HCT116 (cell line): ENCODE results near the gene SYNJ2. TPM values are rescaled to one million over a fixed set of nuclear protein-coding genes. Genes with fewer than 3 reads are reported as not detected.

Experiments used
- ATAC-seq: fragments of 200-7000 bp; cut with Tn5 transposase; 2 replicates; pipeline ENCODE4 v1.9.1; 2020; ENCODE audit warnings: mild to moderate bottlenecking, moderate library complexity
- BruUV-seq: library from RNA; stranded (reverse); fragments of 400-500 nt; replicated peaks from 2 replicates; lab custom pipeline; 2021; lab: Mats Ljungman, UMichigan
- CTCF ChIA-PET: fragments of 300-600 bp; sonication (Branson Sonifier 250); formaldehyde crosslinking; loops from one replicate; lab custom pipeline; 2021; ENCODE audit warnings: antibody characterized with exemption; lab: Charles Lee
- POLR2A ChIA-PET: fragments of 300-600, 350-600 bp; sonication (Branson Sonifier 250); formaldehyde crosslinking; loops from one replicate; lab custom pipeline; 2021; ENCODE audit warnings: antibody characterized with exemption; lab: Charles Lee
- RAD21 ChIA-PET, 2 experiments: fragments of 300-600 bp; sonication (Branson Sonifier 250); formaldehyde crosslinking; loops; one replicate each; lab custom pipeline; 2023; ENCODE audit warnings: low total read pairs in 2 of 2; ENCODE audit not compliant: uncharacterized antibody in 2 of 2, unreplicated experiment in 2 of 2, low non-redundant PET in 1 of 2; lab: Charles Lee
- DNase-seq: peaks from one replicate; pipeline ENCODE4 v3.0.0-alpha.2; 2010; ENCODE audit warnings: low read depth, low spot score
- H2AFZ ChIP-seq: fragments of 200-600 bp; shearing (Covaris generic), sonication (generic); 2 replicates; pipeline ENCODE4 v1.6.1; 2017; ENCODE audit warnings: low read depth, mixed run types, mixed read lengths, antibody characterized with exemption, low read length; ENCODE audit not compliant: poor library complexity, severe bottlenecking
- H3K27ac ChIP-seq: 2 replicates; pipeline ENCODE4 v1.5.1; 2012; ENCODE audit warnings: low read depth, low read length
- H3K27me3 ChIP-seq: fragments of 200-600 bp; sonication (generic); 2 replicates; pipeline ENCODE4 v1.6.1; 2016; ENCODE audit warnings: mixed run types, low read length, mixed read lengths; ENCODE audit not compliant: insufficient read depth
- H3K36me3 ChIP-seq, 2 experiments: fragments of 200-500 bp in 1 of 2; fragments of 200-600 bp in 1 of 2; sonication (Bioruptor generic) in 1 of 2; sonication (generic) in 1 of 2; 2 replicates each; pipeline versions ENCODE4 v1.5.1 to v1.6.1; 2014 to 2016; ENCODE audit warnings: low read length in 2 of 2, inconsistent platforms in 1 of 2, mixed read lengths in 1 of 2, mixed run types in 1 of 2; ENCODE audit not compliant: insufficient read depth in 2 of 2, control insufficient read depth in 1 of 2
- H3K4me1 ChIP-seq, 2 experiments: fragments of 200-600 bp in 1 of 2; sonication (generic) in 1 of 2; 2 replicates each; pipeline versions ENCODE4 v1.5.1 to v1.6.1; 2012 to 2017; ENCODE audit warnings: low read length in 2 of 2, inconsistent platforms in 1 of 2, mild to moderate bottlenecking in 1 of 2, mixed read lengths in 1 of 2, mixed run types in 1 of 2, moderate library complexity in 1 of 2; ENCODE audit not compliant: insufficient read depth in 2 of 2, control insufficient read depth in 1 of 2
- H3K4me2 ChIP-seq: fragments of 200-600 bp; sonication (generic); 2 replicates; pipeline ENCODE4 v1.6.1; 2017; ENCODE audit warnings: mixed run types, low read length, mixed read lengths
- H3K4me3 ChIP-seq, 2 experiments: fragments of 200-600 bp in 1 of 2; sonication (generic) in 1 of 2; replicated peaks in 1 of 2; 2 replicates each; pipeline ENCODE4 v1.5.1; 2011 to 2016; ENCODE audit warnings: low read length in 2 of 2, control low read depth in 1 of 2, low read depth in 1 of 2, mild to moderate bottlenecking in 1 of 2, mixed read lengths in 1 of 2, mixed run types in 1 of 2
- H3K79me2 ChIP-seq: fragments of 200-600 bp; sonication (generic); 2 replicates; pipeline ENCODE4 v1.6.1; 2017; ENCODE audit warnings: mild to moderate bottlenecking, mixed run types, low read length, moderate library complexity, mixed read lengths; ENCODE audit not compliant: insufficient read depth
- H3K9ac ChIP-seq: fragments of 200-600 bp; sonication (generic); 2 replicates; pipeline ENCODE4 v1.6.1; 2016; ENCODE audit warnings: low read length, mixed read lengths
- H3K9me2 ChIP-seq: fragments of 200-600 bp; sonication (generic), shearing (Covaris generic); 2 replicates; pipeline ENCODE4 v1.6.1; 2017; ENCODE audit warnings: mixed run types, mild to moderate bottlenecking, moderate library complexity; ENCODE audit not compliant: insufficient read depth
- H3K9me3 ChIP-seq, 2 experiments: fragments of 200-500 bp in 1 of 2; fragments of 200-600 bp in 1 of 2; sonication (Bioruptor generic) in 1 of 2; sonication (generic) in 1 of 2; 2 replicates each; pipeline ENCODE4 v1.6.1; 2014 to 2017; ENCODE audit warnings: low read length in 2 of 2, mixed read lengths in 2 of 2, inconsistent platforms in 1 of 2, low read depth in 1 of 2, mild to moderate bottlenecking in 1 of 2, mixed run types in 1 of 2, moderate library complexity in 1 of 2; ENCODE audit not compliant: control insufficient read depth in 1 of 2, insufficient read depth in 1 of 2
- H4K20me1 ChIP-seq: fragments of 200-600 bp; sonication (generic), shearing (Covaris generic); 2 replicates; pipeline ENCODE4 v1.6.1; 2017; ENCODE audit warnings: mixed run types, mild to moderate bottlenecking, moderate library complexity; ENCODE audit not compliant: insufficient read depth
- ATF3 ChIP-seq: IDR thresholded peaks from 2 replicates; pipeline ENCODE4 v1.6.1; 2012
- CBX3 ChIP-seq: IDR thresholded peaks from 2 replicates; pipeline ENCODE4 v1.6.1; 2012; ENCODE audit warnings: low read depth
- CEBPB ChIP-seq: IDR thresholded peaks from 2 replicates; pipeline ENCODE4 v1.6.1; 2012; ENCODE audit warnings: low read depth
- EGR1 ChIP-seq: IDR thresholded peaks from 2 replicates; pipeline ENCODE4 v1.6.1; 2012; ENCODE audit warnings: low read depth
- ELF1 ChIP-seq: IDR thresholded peaks from 2 replicates; pipeline ENCODE4 v1.6.1; 2012; ENCODE audit warnings: low read depth, borderline replicate concordance
- EZH2 ChIP-seq: fragments of 200-600 bp; sonication (generic); IDR thresholded peaks from 2 replicates; pipeline ENCODE4 v1.6.1; 2017; ENCODE audit warnings: antibody characterized with exemption, mixed run types
- EZH2phosphoT487 ChIP-seq: fragments of 200-600 bp; IDR thresholded peaks from 2 replicates; pipeline ENCODE4 v1.6.1; 2018; ENCODE audit warnings: antibody characterized with exemption, borderline replicate concordance
- FOSL1 ChIP-seq: IDR thresholded peaks from 2 replicates; pipeline ENCODE4 v1.6.1; 2012; ENCODE audit warnings: low read depth
- JUND ChIP-seq: IDR thresholded peaks from 2 replicates; pipeline ENCODE4 v1.6.1; 2012
- MAX ChIP-seq: IDR thresholded peaks from 2 replicates; pipeline ENCODE4 v1.6.1; 2012
- POLR2A ChIP-seq: IDR thresholded peaks from 2 replicates; pipeline ENCODE4 v1.7.0; 2011; ENCODE audit warnings: borderline replicate concordance; ENCODE audit not compliant: insufficient read depth, insufficient read length; ENCODE audit errors: extremely low read depth
- RAD21 ChIP-seq: IDR thresholded peaks from 2 replicates; pipeline ENCODE4 v1.6.1; 2012; ENCODE audit warnings: low read depth, mild to moderate bottlenecking
- REST ChIP-seq: IDR thresholded peaks from 2 replicates; pipeline ENCODE4 v1.6.1; 2012; ENCODE audit warnings: low read depth
- SIN3A ChIP-seq: IDR thresholded peaks from 2 replicates; pipeline ENCODE4 v1.6.1; 2012; ENCODE audit warnings: low read depth
- SP1 ChIP-seq: IDR thresholded peaks from 2 replicates; pipeline ENCODE4 v1.6.1; 2012; ENCODE audit warnings: low read depth
- SRF ChIP-seq: IDR thresholded peaks from 2 replicates; pipeline ENCODE4 v1.6.1; 2012; ENCODE audit warnings: low read depth
- TCF7L2 ChIP-seq: IDR thresholded peaks from 2 replicates; pipeline ENCODE4 v1.7.0; 2011; ENCODE audit warnings: borderline replicate concordance, inconsistent platforms; ENCODE audit not compliant: insufficient read depth, insufficient read length; ENCODE audit errors: extremely low read depth
- ZBTB33 ChIP-seq: IDR thresholded peaks from 2 replicates; pipeline ENCODE4 v1.6.1; 2011; ENCODE audit warnings: mild to moderate bottlenecking, low read length, moderate library complexity; ENCODE audit not compliant: insufficient replicate concordance; ENCODE audit errors: extremely low read depth
- ZNF274 ChIP-seq: fragments of 200-500 bp; sonication (Bioruptor generic); IDR thresholded peaks from 2 replicates; pipeline ENCODE4 v1.6.1; 2014; ENCODE audit warnings: mild to moderate bottlenecking, low read depth, low read length, inconsistent platforms
- intact Hi-C: fragments of 100-400 bp; cut with micrococcal nuclease; formaldehyde crosslinking; loops from 2 replicates; pipeline ENCODE4 v1.10.0; 2022
- total RNA-seq: library from RNA; stranded (reverse); gene quantifications from one replicate; pipeline ENCODE4 v1.2.1, GENCODE V29; 2021; ENCODE audit not compliant: unreplicated experiment

Gene SYNJ2
- total RNA-seq, 1 experiment from 2014 or later: 23.9 TPM

- Histone ChIP-seq H3K9me3 (no peaks in the 10 kb centered on the region), H3K4me3 (no peak overlapping the region), H3K4me1 (peaks cover 31 to 44% of the 10 kb centered on the region in 2 experiments), H3K36me3 (peaks cover 0 to 15% of the 10 kb centered on the region in 2 experiments; a peak in 2 of 4 replicates), H3K79me2 (no peaks in the 10 kb centered on the region), H3K9me2 (no peaks in the 10 kb centered on the region), H3K27ac (no peak overlapping the region), H4K20me1 (no peaks in the 10 kb centered on the region), H3K9ac (no peak overlapping the region), H2AFZ (no peak overlapping the region), H3K27me3 (no peaks in the 10 kb centered on the region), H3K4me2 (no peak overlapping the region)
- CTCF ChIA-PET: no interaction called here
- DNase-seq (no peak), ATAC-seq (no peak)
- RAD21 ChIA-PET: no interaction called here
- BruUV-seq: no TSS peak
- POLR2A ChIA-PET: no interaction called here
- no peak for TF ChIP-seq ATF3
- no peak for TF ChIP-seq FOSL1
- TF ChIP-seq ZBTB33: no peak
- no peak for TF ChIP-seq SP1
- TF ChIP-seq MAX: no peak
- TF ChIP-seq ZNF274: no peak
- TF ChIP-seq ELF1: no peak
- TF ChIP-seq SIN3A: no peak
- no peak for TF ChIP-seq EZH2
- no peak for TF ChIP-seq TCF7L2
- TF ChIP-seq CBX3: no peak
- TF ChIP-seq REST: no peak
- no peak for TF ChIP-seq POLR2A
- no peak for TF ChIP-seq CEBPB
- no peak for TF ChIP-seq JUND
- TF ChIP-seq EZH2phosphoT487: no peak
- no peak for TF ChIP-seq SRF
- no peak for TF ChIP-seq EGR1
- no peak for TF ChIP-seq RAD21
- intact Hi-C loops: no loop called here
Measured at GRCh38 chr6:158066136-158066781, 84.6 kb downstream of the SYNJ2 start.
